NB4 (cell line): ENCODE results near the gene PIP4K2A.

Source experiments
- MAX ChIP-seq: IDR thresholded peaks from 2 replicates; pipeline ENCODE4 v1.6.1; 2011; ENCODE audit warnings: low read depth, low read length
- MYC ChIP-seq: IDR thresholded peaks from 2 replicates; pipeline ENCODE4 v1.6.1; 2011; ENCODE audit warnings: low read depth, low read length
- POLR2A ChIP-seq: IDR thresholded peaks from 2 replicates; pipeline ENCODE4 v1.6.1; 2011; ENCODE audit warnings: mild to moderate bottlenecking; ENCODE audit not compliant: insufficient read length; ENCODE audit errors: extremely low read depth
- TF ChIP-seq, protein P1 (sequence below): IDR thresholded peaks from one replicate; pipeline ENCODE4 v1.5.1; 2012; ENCODE audit warnings: low read depth, low read length

- TF ChIP-seq, protein P1, sequence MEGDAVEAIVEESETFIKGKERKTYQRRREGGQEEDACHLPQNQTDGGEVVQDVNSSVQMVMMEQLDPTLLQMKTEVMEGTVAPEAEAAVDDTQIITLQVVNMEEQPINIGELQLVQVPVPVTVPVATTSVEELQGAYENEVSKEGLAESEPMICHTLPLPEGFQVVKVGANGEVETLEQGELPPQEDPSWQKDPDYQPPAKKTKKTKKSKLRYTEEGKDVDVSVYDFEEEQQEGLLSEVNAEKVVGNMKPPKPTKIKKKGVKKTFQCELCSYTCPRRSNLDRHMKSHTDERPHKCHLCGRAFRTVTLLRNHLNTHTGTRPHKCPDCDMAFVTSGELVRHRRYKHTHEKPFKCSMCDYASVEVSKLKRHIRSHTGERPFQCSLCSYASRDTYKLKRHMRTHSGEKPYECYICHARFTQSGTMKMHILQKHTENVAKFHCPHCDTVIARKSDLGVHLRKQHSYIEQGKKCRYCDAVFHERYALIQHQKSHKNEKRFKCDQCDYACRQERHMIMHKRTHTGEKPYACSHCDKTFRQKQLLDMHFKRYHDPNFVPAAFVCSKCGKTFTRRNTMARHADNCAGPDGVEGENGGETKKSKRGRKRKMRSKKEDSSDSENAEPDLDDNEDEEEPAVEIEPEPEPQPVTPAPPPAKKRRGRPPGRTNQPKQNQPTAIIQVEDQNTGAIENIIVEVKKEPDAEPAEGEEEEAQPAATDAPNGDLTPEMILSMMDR, result no peak
- TF ChIP-seq POLR2A, result no peak
- no peak for TF ChIP-seq MAX
- TF ChIP-seq MYC, result no peak
Observed at GRCh38 chr10:22629852-22630233, 84.5 kb downstream of the PIP4K2A start.
